SK-N-SH (cell line): ENCODE measurements around the gene ING2. TPM values are rescaled to one million over a fixed set of nuclear protein-coding genes. Genes with fewer than 3 reads are reported as not detected.

Source experiments
- CTCF ChIA-PET: fragments of 300-600, 350-600 bp; formaldehyde crosslinking; extraction: SDS; loops from one replicate; lab custom pipeline; 2021; lab: Yijun Ruan, JAX
- POLR2A ChIA-PET: fragments of 350-600 bp; sonication (Branson Sonifier 250); formaldehyde crosslinking; extraction: SDS; loops from one replicate; lab custom pipeline; 2020; ENCODE audit warnings: antibody characterized with exemption, inconsistent platforms; lab: Yijun Ruan, JAX
- DNase-seq: peaks from one replicate; pipeline ENCODE4 v3.0.0; 2012
- H2AFZ ChIP-seq: fragments of 200-600 bp; sonication (generic); 2 replicates; pipeline ENCODE4 v1.8.1; 2016; ENCODE audit warnings: antibody characterized with exemption, mild to moderate bottlenecking, low read depth
- H3F3A ChIP-seq: fragments of 200-600 bp; sonication (generic); replicated peaks from 2 replicates; pipeline ENCODE3; 2016; ENCODE audit warnings: antibody characterized with exemption, mild to moderate bottlenecking; ENCODE audit not compliant: insufficient read depth
- H3K27ac ChIP-seq, 2 experiments: fragments of 200-500 bp in 1 of 2; fragments of 200-600 bp in 1 of 2; sonication (Bioruptor generic) in 1 of 2; sonication (generic), shearing (Covaris generic) in 1 of 2; 2 replicates each; pipeline versions ENCODE4 v1.5.1 to v1.6.1; 2014 to 2016; ENCODE audit warnings: low read depth in 2 of 2, inconsistent platforms in 1 of 2, low read length in 1 of 2, mild to moderate bottlenecking in 1 of 2, mixed read lengths in 1 of 2
- H3K27me3 ChIP-seq: fragments of 200-600 bp; sonication (generic), shearing (Covaris generic); 2 replicates; pipeline ENCODE4 v1.6.1; 2016; ENCODE audit warnings: mixed run types; ENCODE audit not compliant: insufficient read depth
- H3K36me3 ChIP-seq, 2 experiments: fragments of 200-500 bp in 1 of 2; fragments of 200-600 bp in 1 of 2; sonication (Bioruptor generic) in 1 of 2; sonication (generic) in 1 of 2; replicated peaks in 1 of 2; 2 replicates each; pipeline versions ENCODE3 to v1.5.1; 2014 to 2016; ENCODE audit warnings: low read length in 1 of 2, mild to moderate bottlenecking in 1 of 2; ENCODE audit not compliant: insufficient read depth in 2 of 2, control insufficient read depth in 1 of 2
- H3K4me1 ChIP-seq, 2 experiments: fragments of 200-500 bp in 1 of 2; fragments of 200-600 bp in 1 of 2; sonication (Bioruptor generic) in 1 of 2; sonication (generic), shearing (Covaris generic) in 1 of 2; 2 replicates each; pipeline versions ENCODE4 v1.5.1 to v1.6.1; 2014 to 2016; ENCODE audit warnings: low read depth in 1 of 2, low read length in 1 of 2, mixed run types in 1 of 2; ENCODE audit not compliant: insufficient read depth in 2 of 2, control insufficient read depth in 1 of 2
- H3K4me2 ChIP-seq: fragments of 200-600 bp; sonication (generic), shearing (Covaris generic); 2 replicates; pipeline ENCODE4 v1.6.1; 2017; ENCODE audit warnings: mixed run types
- H3K4me3 ChIP-seq, 2 experiments: fragments of 200-500 bp in 1 of 2; fragments of 200-600 bp in 1 of 2; sonication (Bioruptor generic) in 1 of 2; sonication (generic), shearing (Covaris generic) in 1 of 2; 2 replicates each; pipeline versions ENCODE4 v1.5.1 to v1.8.1; 2014 to 2016; ENCODE audit warnings: low read depth in 2 of 2, inconsistent platforms in 1 of 2, low read length in 1 of 2, mild to moderate bottlenecking in 1 of 2, mixed read lengths in 1 of 2, moderate library complexity in 1 of 2
- H3K79me2 ChIP-seq: fragments of 200-600 bp; sonication (generic); 2 replicates; pipeline ENCODE4 v1.8.1; 2017; ENCODE audit warnings: mild to moderate bottlenecking; ENCODE audit not compliant: insufficient read depth
- H3K9ac ChIP-seq: fragments of 200-600 bp; sonication (generic); 2 replicates; pipeline ENCODE4 v1.6.1; 2017; ENCODE audit warnings: mixed run types
- H3K9me2 ChIP-seq: fragments of 200-600 bp; sonication (generic); 2 replicates; pipeline ENCODE4 v1.6.1; 2017; ENCODE audit warnings: mixed run types
- H3K9me3 ChIP-seq: fragments of 200-600 bp; sonication (generic); 2 replicates; pipeline ENCODE4 v1.6.1; 2017; ENCODE audit warnings: mixed run types, mild to moderate bottlenecking, moderate library complexity
- H4K20me1 ChIP-seq: fragments of 200-600 bp; sonication (generic); 2 replicates; pipeline ENCODE4 v1.6.1; 2017; ENCODE audit warnings: mild to moderate bottlenecking, mixed run types; ENCODE audit not compliant: insufficient read depth
- GABPA ChIP-seq: IDR thresholded peaks from 2 replicates; pipeline ENCODE4 v1.4.0; 2012; ENCODE audit warnings: low read depth, mild to moderate bottlenecking
- MEF2A ChIP-seq: IDR thresholded peaks from 2 replicates; pipeline ENCODE4 v1.4.0; 2012; ENCODE audit warnings: low read depth, borderline replicate concordance
- POLR2AphosphoS5 ChIP-seq: IDR thresholded peaks from 2 replicates; pipeline ENCODE4 v1.6.1; 2012; ENCODE audit warnings: low read depth, low read length
- RAD21 ChIP-seq: IDR thresholded peaks from 2 replicates; pipeline ENCODE4 v1.6.1; 2012; ENCODE audit warnings: mild to moderate bottlenecking, low read length
- RFX5 ChIP-seq: IDR thresholded peaks from 2 replicates; pipeline ENCODE4 v1.6.1; 2012; ENCODE audit warnings: mild to moderate bottlenecking, improper control_type of control experiment, low read length
- RXRA ChIP-seq: IDR thresholded peaks from 2 replicates; pipeline ENCODE4 v1.4.0; 2012; ENCODE audit warnings: low read depth, mild to moderate bottlenecking, borderline replicate concordance
- SMC3 ChIP-seq: IDR thresholded peaks from 2 replicates; pipeline ENCODE4 v1.6.1; 2012; ENCODE audit warnings: low read depth, low read length, improper control_type of control experiment
- YY1 ChIP-seq: IDR thresholded peaks from 2 replicates; pipeline ENCODE4 v1.4.0; 2012; ENCODE audit warnings: low read depth, mild to moderate bottlenecking
- WGBS: methylation state at CpG from one replicate; pipeline ENCODE4 v1.1.6; 2017; ENCODE audit warnings: low lambda C conversion rate; 5-methylcytosine and 5-hydroxymethylcytosine counted together
- polyA plus RNA-seq, 3 experiments: library from polyadenylated mRNA; depleted of rRNA; stranded (reverse); fragments of >200 nt; gene quantifications; 2 replicates each; pipeline ENCODE4 v1.2.3, GENCODE V29; 2012
- TF ChIP-seq, protein P1 (sequence below): fragments of 200-600 bp; sonication (generic); IDR thresholded peaks from 2 replicates; pipeline ENCODE4 v1.6.1; 2017; ENCODE audit warnings: antibody characterized with exemption, mild to moderate bottlenecking, moderate library complexity
- TF ChIP-seq, protein P2 (sequence below): IDR thresholded peaks from 2 replicates; pipeline ENCODE4 v1.4.0; 2012; ENCODE audit warnings: low read depth, borderline replicate concordance
- TF ChIP-seq, protein P3 (sequence below): fragments of 150-350 bp; IDR thresholded peaks from 2 replicates; pipeline ENCODE4 v1.6.1; 2016; ENCODE audit warnings: mild to moderate bottlenecking, low read depth, low read length
- TF ChIP-seq, protein P4 (sequence below): IDR thresholded peaks from 2 replicates; pipeline ENCODE4 v1.6.1; 2012; ENCODE audit warnings: mild to moderate bottlenecking, low read depth, low read length, moderate library complexity
- TF ChIP-seq, protein P5 (sequence below): IDR thresholded peaks from 2 replicates; pipeline ENCODE4 v1.4.0; 2012; ENCODE audit warnings: low read depth, borderline replicate concordance
- TF ChIP-seq, protein P6 (sequence below): IDR thresholded peaks from 2 replicates; pipeline ENCODE4; 2012

The ING2 gene
- polyA plus RNA-seq, 1 of the 3 experiments (the other 2 are of a cell fraction): 15.1 TPM

DNA sequence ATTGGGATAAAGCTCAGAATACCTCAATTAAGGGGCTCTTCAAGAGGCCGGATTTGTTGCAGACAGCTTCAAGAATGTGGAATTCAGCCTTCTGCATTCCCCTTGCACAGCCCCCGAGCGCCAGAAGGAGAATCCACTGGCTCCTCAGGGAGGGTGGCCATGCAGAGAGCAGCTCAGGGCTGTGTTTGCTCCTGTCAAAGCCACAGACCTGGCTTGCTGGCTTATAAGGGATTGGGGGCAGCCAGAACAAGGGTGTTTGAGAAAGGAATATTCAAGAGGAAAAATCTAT lies 36.8 kb downstream of the ING2 start:
- Histone ChIP-seq H3K4me1 (no peaks in the 10 kb centered on the region), H3F3A (no peaks in the 10 kb centered on the region), H3K4me3 (no peak overlapping the region), H3K9me3 (no peaks in the 10 kb centered on the region), H2AFZ (no peak overlapping the region), H3K4me2 (no peak overlapping the region), H3K27ac (no peak overlapping the region), H3K9me2 (no peaks in the 10 kb centered on the region), H4K20me1 (no peaks in the 10 kb centered on the region), H3K36me3 (no peaks in the 10 kb centered on the region), H3K79me2 (no peaks in the 10 kb centered on the region), H3K9ac (no peak overlapping the region), H3K27me3 (no peaks in the 10 kb centered on the region)
- POLR2A ChIA-PET: no interaction called here
- WGBS: 59% methylated on average over 3 of the region's 3 CpGs
- no peak for DNase-seq
- CTCF ChIA-PET: interaction anchor here (1.4 kb wide), 1 partner anchor 8 kb away, joined by 3 read pairs; no protein-coding TSS in a partner anchor
- no peak for TF ChIP-seq RXRA
- TF ChIP-seq, protein P1, sequence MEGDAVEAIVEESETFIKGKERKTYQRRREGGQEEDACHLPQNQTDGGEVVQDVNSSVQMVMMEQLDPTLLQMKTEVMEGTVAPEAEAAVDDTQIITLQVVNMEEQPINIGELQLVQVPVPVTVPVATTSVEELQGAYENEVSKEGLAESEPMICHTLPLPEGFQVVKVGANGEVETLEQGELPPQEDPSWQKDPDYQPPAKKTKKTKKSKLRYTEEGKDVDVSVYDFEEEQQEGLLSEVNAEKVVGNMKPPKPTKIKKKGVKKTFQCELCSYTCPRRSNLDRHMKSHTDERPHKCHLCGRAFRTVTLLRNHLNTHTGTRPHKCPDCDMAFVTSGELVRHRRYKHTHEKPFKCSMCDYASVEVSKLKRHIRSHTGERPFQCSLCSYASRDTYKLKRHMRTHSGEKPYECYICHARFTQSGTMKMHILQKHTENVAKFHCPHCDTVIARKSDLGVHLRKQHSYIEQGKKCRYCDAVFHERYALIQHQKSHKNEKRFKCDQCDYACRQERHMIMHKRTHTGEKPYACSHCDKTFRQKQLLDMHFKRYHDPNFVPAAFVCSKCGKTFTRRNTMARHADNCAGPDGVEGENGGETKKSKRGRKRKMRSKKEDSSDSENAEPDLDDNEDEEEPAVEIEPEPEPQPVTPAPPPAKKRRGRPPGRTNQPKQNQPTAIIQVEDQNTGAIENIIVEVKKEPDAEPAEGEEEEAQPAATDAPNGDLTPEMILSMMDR: no peak
- TF ChIP-seq, protein P2, sequence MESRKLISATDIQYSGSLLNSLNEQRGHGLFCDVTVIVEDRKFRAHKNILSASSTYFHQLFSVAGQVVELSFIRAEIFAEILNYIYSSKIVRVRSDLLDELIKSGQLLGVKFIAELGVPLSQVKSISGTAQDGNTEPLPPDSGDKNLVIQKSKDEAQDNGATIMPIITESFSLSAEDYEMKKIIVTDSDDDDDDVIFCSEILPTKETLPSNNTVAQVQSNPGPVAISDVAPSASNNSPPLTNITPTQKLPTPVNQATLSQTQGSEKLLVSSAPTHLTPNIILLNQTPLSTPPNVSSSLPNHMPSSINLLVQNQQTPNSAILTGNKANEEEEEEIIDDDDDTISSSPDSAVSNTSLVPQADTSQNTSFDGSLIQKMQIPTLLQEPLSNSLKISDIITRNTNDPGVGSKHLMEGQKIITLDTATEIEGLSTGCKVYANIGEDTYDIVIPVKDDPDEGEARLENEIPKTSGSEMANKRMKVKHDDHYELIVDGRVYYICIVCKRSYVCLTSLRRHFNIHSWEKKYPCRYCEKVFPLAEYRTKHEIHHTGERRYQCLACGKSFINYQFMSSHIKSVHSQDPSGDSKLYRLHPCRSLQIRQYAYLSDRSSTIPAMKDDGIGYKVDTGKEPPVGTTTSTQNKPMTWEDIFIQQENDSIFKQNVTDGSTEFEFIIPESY: no peak
- no peak for TF ChIP-seq MEF2A
- TF ChIP-seq, protein P3, sequence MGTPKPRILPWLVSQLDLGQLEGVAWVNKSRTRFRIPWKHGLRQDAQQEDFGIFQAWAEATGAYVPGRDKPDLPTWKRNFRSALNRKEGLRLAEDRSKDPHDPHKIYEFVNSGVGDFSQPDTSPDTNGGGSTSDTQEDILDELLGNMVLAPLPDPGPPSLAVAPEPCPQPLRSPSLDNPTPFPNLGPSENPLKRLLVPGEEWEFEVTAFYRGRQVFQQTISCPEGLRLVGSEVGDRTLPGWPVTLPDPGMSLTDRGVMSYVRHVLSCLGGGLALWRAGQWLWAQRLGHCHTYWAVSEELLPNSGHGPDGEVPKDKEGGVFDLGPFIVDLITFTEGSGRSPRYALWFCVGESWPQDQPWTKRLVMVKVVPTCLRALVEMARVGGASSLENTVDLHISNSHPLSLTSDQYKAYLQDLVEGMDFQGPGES: no peak
- TF ChIP-seq, protein P4, sequence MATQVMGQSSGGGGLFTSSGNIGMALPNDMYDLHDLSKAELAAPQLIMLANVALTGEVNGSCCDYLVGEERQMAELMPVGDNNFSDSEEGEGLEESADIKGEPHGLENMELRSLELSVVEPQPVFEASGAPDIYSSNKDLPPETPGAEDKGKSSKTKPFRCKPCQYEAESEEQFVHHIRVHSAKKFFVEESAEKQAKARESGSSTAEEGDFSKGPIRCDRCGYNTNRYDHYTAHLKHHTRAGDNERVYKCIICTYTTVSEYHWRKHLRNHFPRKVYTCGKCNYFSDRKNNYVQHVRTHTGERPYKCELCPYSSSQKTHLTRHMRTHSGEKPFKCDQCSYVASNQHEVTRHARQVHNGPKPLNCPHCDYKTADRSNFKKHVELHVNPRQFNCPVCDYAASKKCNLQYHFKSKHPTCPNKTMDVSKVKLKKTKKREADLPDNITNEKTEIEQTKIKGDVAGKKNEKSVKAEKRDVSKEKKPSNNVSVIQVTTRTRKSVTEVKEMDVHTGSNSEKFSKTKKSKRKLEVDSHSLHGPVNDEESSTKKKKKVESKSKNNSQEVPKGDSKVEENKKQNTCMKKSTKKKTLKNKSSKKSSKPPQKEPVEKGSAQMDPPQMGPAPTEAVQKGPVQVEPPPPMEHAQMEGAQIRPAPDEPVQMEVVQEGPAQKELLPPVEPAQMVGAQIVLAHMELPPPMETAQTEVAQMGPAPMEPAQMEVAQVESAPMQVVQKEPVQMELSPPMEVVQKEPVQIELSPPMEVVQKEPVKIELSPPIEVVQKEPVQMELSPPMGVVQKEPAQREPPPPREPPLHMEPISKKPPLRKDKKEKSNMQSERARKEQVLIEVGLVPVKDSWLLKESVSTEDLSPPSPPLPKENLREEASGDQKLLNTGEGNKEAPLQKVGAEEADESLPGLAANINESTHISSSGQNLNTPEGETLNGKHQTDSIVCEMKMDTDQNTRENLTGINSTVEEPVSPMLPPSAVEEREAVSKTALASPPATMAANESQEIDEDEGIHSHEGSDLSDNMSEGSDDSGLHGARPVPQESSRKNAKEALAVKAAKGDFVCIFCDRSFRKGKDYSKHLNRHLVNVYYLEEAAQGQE: no peak

DNA sequence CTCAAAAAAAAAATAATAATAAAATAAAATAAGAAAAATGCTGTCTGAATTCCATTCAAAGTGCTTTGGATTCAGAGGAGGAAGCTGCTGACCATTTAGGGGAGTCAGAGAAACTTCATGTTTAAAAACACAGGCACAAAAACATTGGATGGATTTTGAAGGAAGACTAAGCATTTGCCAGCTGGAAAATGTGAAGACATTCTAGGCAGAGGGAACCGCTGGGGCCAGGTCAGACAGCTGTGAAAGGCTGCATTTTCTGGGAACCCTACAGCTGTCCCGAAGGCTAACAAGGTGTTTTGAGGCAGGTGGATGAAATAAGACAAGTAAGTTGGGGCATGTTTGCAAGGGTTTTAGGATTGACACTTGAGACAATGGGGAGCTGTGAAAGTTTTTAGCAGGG lies 38.6 kb downstream of the ING2 start:
- Histone ChIP-seq H3K9ac (no peak overlapping the region), H3K27ac (no peak overlapping the region), H3K4me3 (no peak overlapping the region), H3K27me3 (no peaks in the 10 kb centered on the region), H2AFZ (no peak overlapping the region), H3K9me2 (no peaks in the 10 kb centered on the region), H3K9me3 (no peaks in the 10 kb centered on the region), H3K36me3 (no peaks in the 10 kb centered on the region), H3K4me1 (no peaks in the 10 kb centered on the region), H3F3A (no peaks in the 10 kb centered on the region), H4K20me1 (no peaks in the 10 kb centered on the region), H3K4me2 (no peak overlapping the region), H3K79me2 (no peaks in the 10 kb centered on the region)
- POLR2A ChIA-PET: interaction anchor here (0.7 kb wide), 1 partner anchor 14 kb away, joined by 3 read pairs; no protein-coding TSS in a partner anchor
- CTCF ChIA-PET: no interaction called here
- 67% methylated on average over 2 of the region's 2 CpGs for WGBS
- DNase-seq: no peak
- TF ChIP-seq, protein P1: no peak
- TF ChIP-seq GABPA (no peak), RXRA (no peak), RAD21 (no peak), YY1 (no peak), POLR2AphosphoS5 (no peak), RFX5 (no peak), SMC3 (no peak)
- TF ChIP-seq, protein P5, sequence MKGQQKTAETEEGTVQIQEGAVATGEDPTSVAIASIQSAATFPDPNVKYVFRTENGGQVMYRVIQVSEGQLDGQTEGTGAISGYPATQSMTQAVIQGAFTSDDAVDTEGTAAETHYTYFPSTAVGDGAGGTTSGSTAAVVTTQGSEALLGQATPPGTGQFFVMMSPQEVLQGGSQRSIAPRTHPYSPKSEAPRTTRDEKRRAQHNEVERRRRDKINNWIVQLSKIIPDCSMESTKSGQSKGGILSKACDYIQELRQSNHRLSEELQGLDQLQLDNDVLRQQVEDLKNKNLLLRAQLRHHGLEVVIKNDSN: no peak
- TF ChIP-seq, protein P6, sequence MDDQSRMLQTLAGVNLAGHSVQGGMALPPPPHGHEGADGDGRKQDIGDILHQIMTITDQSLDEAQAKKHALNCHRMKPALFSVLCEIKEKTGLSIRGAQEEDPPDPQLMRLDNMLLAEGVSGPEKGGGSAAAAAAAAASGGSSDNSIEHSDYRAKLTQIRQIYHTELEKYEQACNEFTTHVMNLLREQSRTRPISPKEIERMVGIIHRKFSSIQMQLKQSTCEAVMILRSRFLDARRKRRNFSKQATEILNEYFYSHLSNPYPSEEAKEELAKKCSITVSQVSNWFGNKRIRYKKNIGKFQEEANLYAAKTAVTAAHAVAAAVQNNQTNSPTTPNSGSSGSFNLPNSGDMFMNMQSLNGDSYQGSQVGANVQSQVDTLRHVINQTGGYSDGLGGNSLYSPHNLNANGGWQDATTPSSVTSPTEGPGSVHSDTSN: no peak
